ENCODE data around the gene ZKSCAN3. TPM values are rescaled to one million over a fixed set of nuclear protein-coding genes. Genes with fewer than 3 reads are reported as not detected.

The ZKSCAN3 gene
- total RNA-seq, 1 experiment from 2014 or later: 1.9 TPM

GRCh38 chr6:28330041-28330440 lies 19.7 kb upstream of the ZKSCAN3 start:
- ATAC-seq (no peak), DNase-seq (no peak)
- POLR2A ChIA-PET (ENCODE audit: unreplicated experiment): no interaction called here
- Histone ChIP-seq H3F3A (ENCODE audit: low read length, unreplicated experiment) (no peaks in the 10 kb centered on the region), H3K9me2 (replicated peaks; ENCODE audit: low read length) (no peaks in the 10 kb centered on the region), H3K27ac (ENCODE audit: low read length) (no peak overlapping the region), H3K4me1 (ENCODE audit: insufficient read depth, low read length) (0 out of 2 replicates have a peak, but pooled peaks cover 2% of the 10 kb centered on the region), H3K36me3 (ENCODE audit: low read depth, low read length) (peaks cover 26% of the 10 kb centered on the region), H3K4me3 (ENCODE audit: low read length) (no peak overlapping the region), H2AFZ (ENCODE audit: low read length) (no peak overlapping the region), H3K9me3 (ENCODE audit: low read length) (peaks cover 23% of the 10 kb centered on the region), H3K79me2 (ENCODE audit: low read length) (no peaks in the 10 kb centered on the region), H3K4me2 (ENCODE audit: low read length) (no peak overlapping the region), H3K9ac (ENCODE audit: low read length) (no peak overlapping the region), H4K20me1 (ENCODE audit: low read length) (no peaks in the 10 kb centered on the region), H3K27me3 (ENCODE audit: low read length) (no peaks in the 10 kb centered on the region)
- intact Hi-C loops (cut with micrococcal nuclease): loop anchor here (2.0 kb wide), 1 partner anchor 25 kb away; no protein-coding TSS in a partner anchor
- CTCF ChIA-PET: no interaction called here
- no TSS peak for BruUV-seq (replicated peaks)
- TF ChIP-seq CTCF (conservative IDR thresholded peaks at IDR 0.05; ENCODE audit: low read depth, low read length) (no peak), EZH2phosphoT487 (IDR thresholded peaks at IDR 0.05; ENCODE audit: borderline replicate concordance, low read length) (no peak), EZH2 (IDR thresholded peaks at IDR 0.05; ENCODE audit: low read length, unreplicated experiment) (no peak)

GRCh38 chr6:28333047-28333446 lies 16.7 kb upstream of the ZKSCAN3 start:
- POLR2A ChIA-PET (ENCODE audit: unreplicated experiment): no interaction called here
- no peaks in the 10 kb centered on the region for H4K20me1 ChIP-seq (ENCODE audit: low read length)
- no peak for ATAC-seq

More at GRCh38 chr6:28333047-28333446, 16.7 kb upstream of the ZKSCAN3 start:
- Histone ChIP-seq H3K9ac (ENCODE audit: low read length) (no peak overlapping the region), H3K36me3 (ENCODE audit: low read depth, low read length) (0 out of 2 replicates have a peak, but pooled peaks cover 6% of the 10 kb centered on the region), H3K27me3 (ENCODE audit: low read length) (no peaks in the 10 kb centered on the region), H3K27ac (ENCODE audit: low read length) (no peak overlapping the region), H3K79me2 (ENCODE audit: low read length) (no peaks in the 10 kb centered on the region), H3K9me3 (ENCODE audit: low read length) (no peaks in the 10 kb centered on the region), H3F3A (ENCODE audit: low read length, unreplicated experiment) (no peaks in the 10 kb centered on the region), H3K4me1 (ENCODE audit: insufficient read depth, low read length) (peaks cover 12% of the 10 kb centered on the region), H3K9me2 (replicated peaks; ENCODE audit: low read length) (no peaks in the 10 kb centered on the region), H2AFZ (ENCODE audit: low read length) (no peak overlapping the region), H3K4me3 (ENCODE audit: low read length) (no peak overlapping the region), H3K4me2 (ENCODE audit: low read length) (no peak overlapping the region)
- no TSS peak for BruUV-seq (replicated peaks)
- intact Hi-C loops (cut with micrococcal nuclease): no loop called here
- CTCF ChIA-PET: no interaction called here
- no peak for TF ChIP-seq CTCF (conservative IDR thresholded peaks at IDR 0.05; ENCODE audit: low read depth, low read length)
- TF ChIP-seq EZH2 (IDR thresholded peaks at IDR 0.05; ENCODE audit: low read length, unreplicated experiment): no peak
- TF ChIP-seq EZH2phosphoT487 (IDR thresholded peaks at IDR 0.05; ENCODE audit: borderline replicate concordance, low read length): no peak
- no peak for DNase-seq
